Activated CD4-positive, alpha-beta T cell treated with anti-CD3 and anti-CD28 coated beads, Interleukin-2, amount 10 ng/mL, durations not matched to agents 7 days and 5 days (primary cell): ENCODE data around the gene SPECC1L. TPM values are rescaled to one million over a fixed set of nuclear protein-coding genes. Genes with fewer than 3 reads are reported as not detected.

Experiments used
- CTCF ChIA-PET: fragments of 350-600 bp; sonication (Branson Sonifier 250); formaldehyde crosslinking; loops from one replicate; lab custom pipeline; 2021; ENCODE audit warnings: antibody characterized with exemption; lab: Charles Lee
- POLR2A ChIA-PET: fragments of 350-600 bp; sonication (Branson Sonifier 250); formaldehyde crosslinking; loops from one replicate; lab custom pipeline; 2021; ENCODE audit warnings: antibody characterized with exemption; lab: Charles Lee
- DNase-seq: peaks from one replicate; pipeline ENCODE4 v3.0.0-alpha.2; 2020
- H3K27ac Mint-ChIP-seq: one replicate; pipeline ENCODE4 v1.8.0; 2021; ENCODE audit warnings: mild to moderate bottlenecking, moderate library complexity, mixed read lengths
- H3K27me3 Mint-ChIP-seq: one replicate; pipeline ENCODE4 v1.8.0; 2021; ENCODE audit warnings: mixed read lengths
- H3K36me3 Mint-ChIP-seq: one replicate; pipeline ENCODE4 v1.8.0; 2021; ENCODE audit warnings: low read depth, mixed read lengths
- H3K4me1 Mint-ChIP-seq: one replicate; pipeline ENCODE4 v1.8.0; 2021; ENCODE audit warnings: mixed read lengths
- H3K4me3 Mint-ChIP-seq: one replicate; pipeline ENCODE4 v1.8.0; 2021; ENCODE audit warnings: mild to moderate bottlenecking, moderate library complexity, mixed read lengths
- H3K9me3 Mint-ChIP-seq: one replicate; pipeline ENCODE4 v1.8.0; 2021; ENCODE audit warnings: mixed read lengths
- total RNA-seq, 2 experiments: library from RNA; stranded (reverse); gene quantifications; one replicate each; pipeline ENCODE4 v1.2.3, GENCODE V29; 2021

The SPECC1L gene
- total RNA-seq, result 10 to 100 TPM; 53.1 to 59.5 TPM

- H3K36me3 Mint-ChIP-seq, result peaks cover 6% of the 10 kb centered on the region
- H3K27me3 Mint-ChIP-seq, result no peaks in the 10 kb centered on the region
- H3K4me3 Mint-ChIP-seq, result peak within 1 kb of the TSS; percentile 79
- peak within 1 kb of the TSS; percentile 83 for H3K27ac Mint-ChIP-seq
- peak; percentile 88 for DNase-seq
- H3K4me1 Mint-ChIP-seq, result peaks cover 32% of the 10 kb centered on the region
- ChIA-PET POLR2A (no interaction called here), CTCF (interaction anchor here (0.8 kb wide), 1 partner anchor 21 kb away, joined by 3 read pairs; no protein-coding TSS in a partner anchor)
- H3K9me3 Mint-ChIP-seq, result no peaks in the 10 kb centered on the region
These were observed at the start of gene SPECC1L for GRCh38 chr22:24270556-24271385. Gene SPECC1L (plus strand): TSS chr22:24270831. CDS start chr22:24302232, 31,401 bp downstream.

GRCh38 chr22:24224468-24224867, 46.2 kb upstream of the SPECC1L start:
- Mint-ChIP-seq H3K4me1 (no peaks in the 10 kb centered on the region), H3K36me3 (no peaks in the 10 kb centered on the region), H3K27ac (no peak overlapping the region), H3K4me3 (no peak overlapping the region), H3K9me3 (peaks cover 2% of the 10 kb centered on the region), H3K27me3 (no peaks in the 10 kb centered on the region)
- ChIA-PET CTCF (interaction anchor here (2.6 kb wide), 1 partner anchor 35 kb away, joined by 6 read pairs; no protein-coding TSS in a partner anchor), POLR2A (no interaction called here)
- no peak for DNase-seq

GRCh38 chr22:24225044-24225601, 45.5 kb upstream of the SPECC1L start:
- Mint-ChIP-seq H3K36me3 (no peaks in the 10 kb centered on the region), H3K4me1 (no peaks in the 10 kb centered on the region), H3K27ac (no peak overlapping the region), H3K4me3 (no peak overlapping the region), H3K27me3 (no peaks in the 10 kb centered on the region), H3K9me3 (peaks cover 2% of the 10 kb centered on the region)
- CTCF ChIA-PET, result interaction anchor here (1.0 to 2.6 kb wide), 3 partner anchors 10 to 35 kb away, joined by 4 to 6 read pairs (median 5); no protein-coding TSS in a partner anchor
- DNase-seq, result no peak
- POLR2A ChIA-PET, result no interaction called here

- Mint-ChIP-seq H3K27me3 (no peaks in the 10 kb centered on the region), H3K4me1 (no peaks in the 10 kb centered on the region), H3K27ac (no peak overlapping the region), H3K4me3 (no peak overlapping the region), H3K9me3 (peaks cover 2% of the 10 kb centered on the region), H3K36me3 (no peaks in the 10 kb centered on the region)
- ChIA-PET POLR2A (no interaction called here), CTCF (interaction anchor here (0.5 to 1.2 kb wide), 4 partner anchors 10 to 36 kb away, joined by 3 to 5 read pairs (median 4); no protein-coding TSS in a partner anchor)
- no peak for DNase-seq
These were observed 44.7 kb upstream of the SPECC1L start for GRCh38 chr22:24225951-24226350.

- no peaks in the 10 kb centered on the region for H3K9me3 Mint-ChIP-seq
- no peaks in the 10 kb centered on the region for H3K27me3 Mint-ChIP-seq
- peak overlapping the region; percentile 72 for H3K27ac Mint-ChIP-seq
- POLR2A ChIA-PET, result interaction anchor here (1.1 kb wide), 1 partner anchor 26 kb away, joined by 6 read pairs; no protein-coding TSS in a partner anchor
- CTCF ChIA-PET, result interaction anchor here (0.6 to 3.1 kb wide), 17 partner anchors 8 to 193 kb away, joined by 3 to 24 read pairs (median 4); partner anchors contain the start of gene GGT5
- no peaks in the 10 kb centered on the region for H3K36me3 Mint-ChIP-seq
- no peak overlapping the region for H3K4me3 Mint-ChIP-seq
- peak; percentile 68 for DNase-seq
- peaks cover 3% of the 10 kb centered on the region for H3K4me1 Mint-ChIP-seq
These were observed 39.5 kb upstream of the SPECC1L start for GRCh38 chr22:24230911-24231656.

- Mint-ChIP-seq H3K4me3 (no peak overlapping the region), H3K36me3 (no peaks in the 10 kb centered on the region), H3K27ac (peak overlapping the region; percentile 72), H3K27me3 (no peaks in the 10 kb centered on the region), H3K4me1 (peaks cover 3% of the 10 kb centered on the region), H3K9me3 (no peaks in the 10 kb centered on the region)
- DNase-seq, result no peak
- POLR2A ChIA-PET, result interaction anchor here (1.1 kb wide), 1 partner anchor 26 kb away, joined by 6 read pairs; no protein-coding TSS in a partner anchor
- CTCF ChIA-PET, result interaction anchor here (1.0 to 3.1 kb wide), 13 partner anchors 9 to 193 kb away, joined by 3 to 24 read pairs (median 8); partner anchors contain the start of gene GGT5
These were observed 38.9 kb upstream of the SPECC1L start for GRCh38 chr22:24231706-24232105.

GRCh38 chr22:24232124-24232523, 38.5 kb upstream of the SPECC1L start:
- Mint-ChIP-seq H3K27me3 (no peaks in the 10 kb centered on the region), H3K9me3 (no peaks in the 10 kb centered on the region), H3K36me3 (no peaks in the 10 kb centered on the region), H3K27ac (no peak overlapping the region), H3K4me1 (peaks cover 3% of the 10 kb centered on the region), H3K4me3 (no peak overlapping the region)
- ChIA-PET POLR2A (interaction anchor here (1.1 kb wide), 1 partner anchor 27 kb away, joined by 6 read pairs; no protein-coding TSS in a partner anchor), CTCF (interaction anchor here (1.0 to 3.1 kb wide), 12 partner anchors 8 to 194 kb away, joined by 3 to 24 read pairs (median 6); partner anchors contain the start of gene GGT5)
- no peak for DNase-seq

- no peak for DNase-seq
- ChIA-PET POLR2A (no interaction called here), CTCF (interaction anchor here (0.8 to 3.1 kb wide), 6 partner anchors 8 to 43 kb away, joined by 3 to 24 read pairs (median 9); partner anchors contain the start of gene GGT5)
- peaks cover 5% of the 10 kb centered on the region for H3K4me1 Mint-ChIP-seq
- H3K36me3 Mint-ChIP-seq, result no peaks in the 10 kb centered on the region
- H3K27ac Mint-ChIP-seq, result no peak overlapping the region
- H3K9me3 Mint-ChIP-seq, result no peaks in the 10 kb centered on the region
- no peaks in the 10 kb centered on the region for H3K27me3 Mint-ChIP-seq
- no peak overlapping the region for H3K4me3 Mint-ChIP-seq
These were observed 37.9 kb upstream of the SPECC1L start for GRCh38 chr22:24232725-24233124.

GRCh38 chr22:24233235-24233634, 37.4 kb upstream of the SPECC1L start:
- Mint-ChIP-seq H3K4me1 (peaks cover 5% of the 10 kb centered on the region), H3K4me3 (no peak overlapping the region), H3K9me3 (no peaks in the 10 kb centered on the region), H3K27me3 (no peaks in the 10 kb centered on the region), H3K36me3 (no peaks in the 10 kb centered on the region), H3K27ac (peak overlapping the region; percentile 13)
- ChIA-PET CTCF (interaction anchor here (0.8 to 2.8 kb wide), 3 partner anchors 9 to 43 kb away, joined by 5 to 24 read pairs (median 10); partner anchors contain the start of gene GGT5), POLR2A (no interaction called here)
- DNase-seq, result no peak

- no peak overlapping the region for H3K4me3 Mint-ChIP-seq
- POLR2A ChIA-PET, result no interaction called here
- H3K9me3 Mint-ChIP-seq, result no peaks in the 10 kb centered on the region
- no peaks in the 10 kb centered on the region for H3K27me3 Mint-ChIP-seq
- H3K36me3 Mint-ChIP-seq, result no peaks in the 10 kb centered on the region
- no peak overlapping the region for H3K27ac Mint-ChIP-seq
- CTCF ChIA-PET, result interaction anchor here (1.2 kb wide), 1 partner anchor 9 kb away, joined by 5 read pairs; no protein-coding TSS in a partner anchor
- DNase-seq, result no peak
- H3K4me1 Mint-ChIP-seq, result peaks cover 5% of the 10 kb centered on the region
These were observed 36.8 kb upstream of the SPECC1L start for GRCh38 chr22:24233816-24234215.

GRCh38 chr22:24235315-24235714, 35.3 kb upstream of the SPECC1L start:
- Mint-ChIP-seq H3K27ac (no peak overlapping the region), H3K4me3 (no peak overlapping the region), H3K4me1 (peaks cover 8% of the 10 kb centered on the region), H3K9me3 (no peaks in the 10 kb centered on the region), H3K27me3 (no peaks in the 10 kb centered on the region), H3K36me3 (no peaks in the 10 kb centered on the region)
- no peak for DNase-seq
- CTCF ChIA-PET, result no interaction called here
- POLR2A ChIA-PET, result no interaction called here

GRCh38 chr22:24236656-24237055, 34.0 kb upstream of the SPECC1L start:
- peaks cover 17% of the 10 kb centered on the region for H3K4me1 Mint-ChIP-seq
- DNase-seq, result no peak
- no peak overlapping the region for H3K4me3 Mint-ChIP-seq
- H3K27me3 Mint-ChIP-seq, result no peaks in the 10 kb centered on the region
- H3K9me3 Mint-ChIP-seq, result no peaks in the 10 kb centered on the region
- no peaks in the 10 kb centered on the region for H3K36me3 Mint-ChIP-seq
- ChIA-PET CTCF (no interaction called here), POLR2A (no interaction called here)
- H3K27ac Mint-ChIP-seq, result no peak overlapping the region
